Keratinocyte (primary cell): ENCODE measurements around the gene CTTNBP2NL. TPM values are rescaled to one million over a fixed set of nuclear protein-coding genes. Genes with fewer than 3 reads are reported as not detected.

ENCODE experiments used
- DNase-seq: peaks from one replicate; pipeline ENCODE4 v3.0.0-alpha.2; 2011; ENCODE audit warnings: low read depth, missing footprints, low spot score
- FAIRE-seq: peaks from 2 replicates; lab custom pipeline; 2011; peaks lifted over from hg19 to GRCh38; lab: Jason Lieb, UNC
- H2AFZ ChIP-seq: 2 replicates; pipeline ENCODE4 v1.6.0; 2012; ENCODE audit warnings: low read length, control low read depth, inconsistent platforms; ENCODE audit not compliant: control insufficient read depth
- H3K27ac ChIP-seq: 2 replicates; pipeline ENCODE4 v1.5.1; 2011; ENCODE audit warnings: low read length; ENCODE audit not compliant: control insufficient read depth, insufficient read depth
- H3K27me3 ChIP-seq: 3 replicates; pipeline ENCODE4 v1.6.0; 2011; ENCODE audit warnings: low read length; ENCODE audit not compliant: control insufficient read depth, insufficient read depth; ENCODE audit errors: extremely low read depth
- H3K36me3 ChIP-seq, 2 experiments: 2 replicates in 1 of 2; 3 replicates in 1 of 2; pipeline ENCODE4 v1.5.1; 2011; ENCODE audit warnings: low read length in 2 of 2, mild to moderate bottlenecking in 1 of 2; ENCODE audit not compliant: control insufficient read depth in 2 of 2, insufficient read depth in 2 of 2; ENCODE audit errors: extremely low read depth in 1 of 2
- H3K4me1 ChIP-seq: 3 replicates; pipeline ENCODE4 v1.5.1; 2011; ENCODE audit warnings: low read length; ENCODE audit not compliant: control insufficient read depth, insufficient read depth; ENCODE audit errors: extremely low read depth
- H3K4me2 ChIP-seq: 3 replicates; pipeline ENCODE4 v1.6.0; 2011; ENCODE audit warnings: low read depth, low read length; ENCODE audit not compliant: control insufficient read depth, insufficient read depth; ENCODE audit errors: extremely low read depth
- H3K4me3 ChIP-seq, 3 experiments: fragments of 200-600 bp in 1 of 3; sonication (generic) in 1 of 3; 2 replicates in 2 of 3; 3 replicates in 1 of 3; pipeline ENCODE4 v1.5.1; 2011 to 2016; ENCODE audit warnings: low read length in 3 of 3, mild to moderate bottlenecking in 3 of 3, control low read depth in 2 of 3, inconsistent platforms in 1 of 3, low read depth in 1 of 3, mixed read lengths in 1 of 3, mixed run types in 1 of 3, moderate library complexity in 1 of 3; ENCODE audit not compliant: control insufficient read depth in 2 of 3, insufficient read depth in 2 of 3; ENCODE audit errors: extremely low read depth in 1 of 3
- H3K79me2 ChIP-seq: 2 replicates; pipeline ENCODE4 v1.6.0; 2012; ENCODE audit warnings: low read length; ENCODE audit not compliant: control insufficient read depth, insufficient read depth
- H3K9ac ChIP-seq: 3 replicates; pipeline ENCODE4 v1.6.0; 2011; ENCODE audit warnings: low read length; ENCODE audit not compliant: control insufficient read depth, insufficient read depth; ENCODE audit errors: extremely low read depth
- H3K9me1 ChIP-seq: 3 replicates; pipeline ENCODE4 v1.6.0; 2011; ENCODE audit warnings: low read length; ENCODE audit not compliant: control insufficient read depth, insufficient read depth; ENCODE audit errors: extremely low read depth
- H3K9me3 ChIP-seq: 2 replicates; pipeline ENCODE4 v1.5.1; 2012; ENCODE audit warnings: low read depth, low read length; ENCODE audit not compliant: control insufficient read depth
- H4K20me1 ChIP-seq: 3 replicates; pipeline ENCODE4 v1.6.0; 2011; ENCODE audit warnings: low read length; ENCODE audit not compliant: control insufficient read depth, insufficient read depth; ENCODE audit errors: extremely low read depth
- EZH2 ChIP-seq: IDR thresholded peaks from one replicate; pipeline ENCODE4 v1.6.1; 2012; ENCODE audit warnings: inconsistent platforms, mild to moderate bottlenecking, low read length, moderate library complexity
- dilution Hi-C: fragments of 300-500 bp; cut with MboI; formaldehyde crosslinking; loops from one replicate; pipeline ENCODE4 v1.7.0; 2020; ENCODE audit warnings: low sequenced_read_pairs; ENCODE audit not compliant: extremely low pct_ligation_motif_present
- polyA plus RNA-seq, 5 experiments: library from polyadenylated mRNA; depleted of rRNA in 3 of 5; stranded (reverse) in 3 of 5; stranded (forward) in 1 of 5; unstranded in 1 of 5; fragments of >200 nt; gene quantifications; 1 replicate in 1 of 5; 2 replicates in 3 of 5; 3 replicates in 1 of 5; pipeline versions ENCODE4 v1.2.1 to v1.2.3, GENCODE V29; 2011 to 2012; ENCODE audit warnings: missing spikeins in 2 of 5, low read depth in 1 of 5, low replicate concordance in 1 of 5
- TF ChIP-seq, protein P1 (sequence below), 3 experiments: IDR thresholded peaks in 1 of 3; conservative IDR thresholded peaks in 1 of 3; optimal IDR thresholded peaks in 1 of 3; 2 replicates in 2 of 3; 3 replicates in 1 of 3; pipeline versions ENCODE3 to v1.5.1; 2011; ENCODE audit warnings: low read length in 3 of 3, mild to moderate bottlenecking in 3 of 3, moderate library complexity in 2 of 3, control low read depth in 1 of 3, inconsistent platforms in 1 of 3; ENCODE audit not compliant: insufficient read depth in 2 of 3; ENCODE audit errors: extremely low read depth in 1 of 3

CTTNBP2NL gene
- polyA plus RNA-seq, 1 donor (not counting 4 experiments of a cell fraction or from before 2014, with no cell fraction given) = 19.1 TPM

DNA sequence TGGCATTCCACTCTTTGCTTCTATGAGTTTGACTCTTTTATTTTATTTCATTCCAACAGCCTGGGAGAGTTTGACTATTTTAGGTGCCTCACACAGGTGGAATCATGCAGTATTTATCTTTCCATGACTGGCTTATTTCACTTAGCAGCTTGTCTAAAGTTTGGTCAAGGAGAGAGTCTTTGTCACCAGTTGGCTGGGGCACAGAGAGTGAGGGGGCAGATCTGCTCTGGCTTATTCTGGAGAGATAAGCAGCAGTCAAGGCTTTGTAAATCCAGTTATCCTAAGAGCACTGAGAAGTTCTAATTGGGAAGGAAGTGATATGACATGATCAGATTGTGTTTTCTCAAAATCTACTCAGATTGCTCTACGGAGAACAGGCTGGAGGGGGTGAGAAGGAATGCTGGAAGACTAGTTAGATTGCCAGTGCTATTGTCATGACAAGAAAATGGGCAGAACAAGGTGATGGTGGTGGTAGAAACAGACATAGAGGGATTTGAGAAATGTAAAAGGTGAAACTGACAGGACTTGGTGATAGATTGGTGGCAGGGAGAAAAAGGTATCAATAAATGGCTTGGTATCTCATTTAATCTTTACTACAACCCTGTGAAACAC, 12.1 kb upstream of the CTTNBP2NL start:
- no peaks in the 10 kb centered on the region for H3K4me1 ChIP-seq
- H3K4me2 ChIP-seq = no peak overlapping the region
- H3K4me3 ChIP-seq = no peak overlapping the region
- dilution Hi-C loops = no loop called here
- FAIRE-seq (no peak), DNase-seq (no peak)
- no peaks in the 10 kb centered on the region for H4K20me1 ChIP-seq
- H2AFZ ChIP-seq = no peak overlapping the region
- no peak for TF ChIP-seq EZH2
- TF ChIP-seq, protein P1, sequence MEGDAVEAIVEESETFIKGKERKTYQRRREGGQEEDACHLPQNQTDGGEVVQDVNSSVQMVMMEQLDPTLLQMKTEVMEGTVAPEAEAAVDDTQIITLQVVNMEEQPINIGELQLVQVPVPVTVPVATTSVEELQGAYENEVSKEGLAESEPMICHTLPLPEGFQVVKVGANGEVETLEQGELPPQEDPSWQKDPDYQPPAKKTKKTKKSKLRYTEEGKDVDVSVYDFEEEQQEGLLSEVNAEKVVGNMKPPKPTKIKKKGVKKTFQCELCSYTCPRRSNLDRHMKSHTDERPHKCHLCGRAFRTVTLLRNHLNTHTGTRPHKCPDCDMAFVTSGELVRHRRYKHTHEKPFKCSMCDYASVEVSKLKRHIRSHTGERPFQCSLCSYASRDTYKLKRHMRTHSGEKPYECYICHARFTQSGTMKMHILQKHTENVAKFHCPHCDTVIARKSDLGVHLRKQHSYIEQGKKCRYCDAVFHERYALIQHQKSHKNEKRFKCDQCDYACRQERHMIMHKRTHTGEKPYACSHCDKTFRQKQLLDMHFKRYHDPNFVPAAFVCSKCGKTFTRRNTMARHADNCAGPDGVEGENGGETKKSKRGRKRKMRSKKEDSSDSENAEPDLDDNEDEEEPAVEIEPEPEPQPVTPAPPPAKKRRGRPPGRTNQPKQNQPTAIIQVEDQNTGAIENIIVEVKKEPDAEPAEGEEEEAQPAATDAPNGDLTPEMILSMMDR (optimal IDR thresholded peaks at IDR 0.05 in 1 of 3, IDR thresholded peaks at IDR 0.05 in 1 of 3, conservative IDR thresholded peaks at IDR 0.05 in 1 of 3; ENCODE audit: extremely low read depth in 1 of 3, insufficient read depth in 2 of 3, low read length in 3 of 3) = no peak
- H3K9me3 ChIP-seq = no peaks in the 10 kb centered on the region
- no peaks in the 10 kb centered on the region for H3K79me2 ChIP-seq
- no peaks in the 10 kb centered on the region for H3K9me1 ChIP-seq
- no peaks in the 10 kb centered on the region for H3K36me3 ChIP-seq
- H3K27me3 ChIP-seq = peaks cover 18% of the 10 kb centered on the region
- H3K27ac ChIP-seq = no peak overlapping the region
- H3K9ac ChIP-seq = no peak overlapping the region

GRCh38 chr1:112386024-112386723, 9.8 kb upstream of the CTTNBP2NL start:
- H2AFZ ChIP-seq = no peak overlapping the region
- FAIRE-seq (no peak), DNase-seq (no peak)
- TF ChIP-seq EZH2 = no peak
- TF ChIP-seq, protein P1 (optimal IDR thresholded peaks at IDR 0.05 in 1 of 3, IDR thresholded peaks at IDR 0.05 in 1 of 3, conservative IDR thresholded peaks at IDR 0.05 in 1 of 3; ENCODE audit: extremely low read depth in 1 of 3, insufficient read depth in 2 of 3, low read length in 3 of 3) = no peak
- H3K27me3 ChIP-seq = peaks cover 18% of the 10 kb centered on the region
- no peak overlapping the region for H3K9ac ChIP-seq
- no peaks in the 10 kb centered on the region for H3K9me3 ChIP-seq
- no peaks in the 10 kb centered on the region for H3K36me3 ChIP-seq
- H3K4me2 ChIP-seq = no peak overlapping the region
- H3K27ac ChIP-seq = no peak overlapping the region
- dilution Hi-C loops = no loop called here
- H3K4me3 ChIP-seq = no peak overlapping the region
- no peaks in the 10 kb centered on the region for H3K9me1 ChIP-seq
- H3K4me1 ChIP-seq = peaks cover 7% of the 10 kb centered on the region
- H4K20me1 ChIP-seq = no peaks in the 10 kb centered on the region
- no peaks in the 10 kb centered on the region for H3K79me2 ChIP-seq
